ENCODE measurements around the gene NSUN2. TPM values are rescaled to one million over a fixed set of nuclear protein-coding genes. Genes with fewer than 3 reads are reported as not detected.

Gene NSUN2
- total RNA-seq, 4 donors from 2014 or later, result 38.9 to 51.2 (median 50.6) TPM

GRCh38 chr5:6607559-6607936, 25.3 kb downstream of the NSUN2 start:
- intact Hi-C loops (cut with DNase I; ENCODE audit: low total_unique reads), result no loop called here
- no peak overlapping the region for H3K27ac ChIP-seq
- H3K4me3 ChIP-seq, result no peak overlapping the region
- H3K4me1 ChIP-seq, result no peaks in the 10 kb centered on the region
- no peaks in the 10 kb centered on the region for H3K36me3 ChIP-seq
- DNase-seq, result no peak
- no peak for TF ChIP-seq CTCF (IDR thresholded peaks at IDR 0.05)
- TF ChIP-seq POLR2A (IDR thresholded peaks at IDR 0.05), result no peak
- no peaks in the 10 kb centered on the region for H3K27me3 ChIP-seq
- H3K9me3 ChIP-seq, result no peaks in the 10 kb centered on the region

- no peak for DNase-seq
- H3K36me3 ChIP-seq, result no peaks in the 10 kb centered on the region
These were observed 25.8 kb downstream of the NSUN2 start for GRCh38 chr5:6606884-6607558.

DNA sequence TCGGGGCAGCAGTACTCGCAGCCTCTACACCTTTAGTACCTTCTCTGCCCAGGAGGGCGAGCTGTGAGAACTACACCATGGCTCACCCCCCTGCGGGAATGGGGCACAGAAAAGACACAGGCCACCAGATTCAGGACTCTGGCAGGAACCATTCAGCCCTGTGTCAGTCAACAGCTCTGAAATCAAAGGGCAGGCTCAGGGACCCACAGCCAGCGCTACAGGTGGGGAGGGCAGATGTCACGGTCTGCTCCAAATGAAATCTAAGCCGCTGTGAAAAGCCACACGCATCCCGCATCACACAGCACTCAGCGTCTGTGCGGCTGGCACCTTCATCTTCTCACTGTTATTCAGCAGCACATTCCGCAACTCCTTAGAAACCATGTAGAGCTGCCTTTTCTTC, 27.9 kb downstream of the NSUN2 start:
- no peaks in the 10 kb centered on the region for H3K36me3 ChIP-seq
- H3K4me1 ChIP-seq, result no peaks in the 10 kb centered on the region
- TF ChIP-seq CTCF (IDR thresholded peaks at IDR 0.05) (no peak), POLR2A (IDR thresholded peaks at IDR 0.05) (no peak)
- no peak for DNase-seq
- H3K4me3 ChIP-seq, result no peak overlapping the region
- no peaks in the 10 kb centered on the region for H3K9me3 ChIP-seq
- H3K27ac ChIP-seq, result no peak overlapping the region
- no peaks in the 10 kb centered on the region for H3K27me3 ChIP-seq
- intact Hi-C loops (cut with DNase I; ENCODE audit: low total_unique reads), result no loop called here

More at GRCh38 chr5:6606884-6607558, 25.8 kb downstream of the NSUN2 start:
- TF ChIP-seq CTCF (IDR thresholded peaks at IDR 0.05), result no peak
- TF ChIP-seq POLR2A (IDR thresholded peaks at IDR 0.05), result no peak
- intact Hi-C loops (cut with DNase I; ENCODE audit: low total_unique reads), result no loop called here
- no peak overlapping the region for H3K27ac ChIP-seq
- H3K9me3 ChIP-seq, result no peaks in the 10 kb centered on the region
- no peak overlapping the region for H3K4me3 ChIP-seq
- no peaks in the 10 kb centered on the region for H3K27me3 ChIP-seq
- H3K4me1 ChIP-seq, result no peaks in the 10 kb centered on the region

- no peak for TF ChIP-seq CTCF (IDR thresholded peaks at IDR 0.05)
- TF ChIP-seq POLR2A (IDR thresholded peaks at IDR 0.05), result no peak
- Histone ChIP-seq H3K27ac (no peak overlapping the region), H3K36me3 (no peaks in the 10 kb centered on the region), H3K27me3 (no peaks in the 10 kb centered on the region), H3K4me3 (no peak overlapping the region), H3K9me3 (no peaks in the 10 kb centered on the region), H3K4me1 (no peaks in the 10 kb centered on the region)
- DNase-seq, result no peak
- intact Hi-C loops (cut with DNase I; ENCODE audit: low total_unique reads), result no loop called here
These were observed 28.5 kb downstream of the NSUN2 start for GRCh38 chr5:6604341-6604740.

GRCh38 chr5:6603643-6604042, 29.2 kb downstream of the NSUN2 start:
- TF ChIP-seq POLR2A (IDR thresholded peaks at IDR 0.05), result no peak
- no peak for TF ChIP-seq CTCF (IDR thresholded peaks at IDR 0.05)
- Histone ChIP-seq H3K36me3 (no peaks in the 10 kb centered on the region), H3K4me1 (no peaks in the 10 kb centered on the region), H3K27me3 (no peaks in the 10 kb centered on the region), H3K9me3 (no peaks in the 10 kb centered on the region), H3K27ac (no peak overlapping the region), H3K4me3 (no peak overlapping the region)
- DNase-seq, result no peak
- intact Hi-C loops (cut with DNase I; ENCODE audit: low total_unique reads), result no loop called here

Data from uterus (tissue), 4 donors.